GM19035 (cell line): Measurements from ENCODE around the gene STAC3.

Source experiments
- ATAC-seq: cut with Tn5 transposase; IDR thresholded peaks from one replicate; pipeline ENCODE4 v1.9.1; 2021; ENCODE audit not compliant: unreplicated experiment

Gene STAC3

DNA sequence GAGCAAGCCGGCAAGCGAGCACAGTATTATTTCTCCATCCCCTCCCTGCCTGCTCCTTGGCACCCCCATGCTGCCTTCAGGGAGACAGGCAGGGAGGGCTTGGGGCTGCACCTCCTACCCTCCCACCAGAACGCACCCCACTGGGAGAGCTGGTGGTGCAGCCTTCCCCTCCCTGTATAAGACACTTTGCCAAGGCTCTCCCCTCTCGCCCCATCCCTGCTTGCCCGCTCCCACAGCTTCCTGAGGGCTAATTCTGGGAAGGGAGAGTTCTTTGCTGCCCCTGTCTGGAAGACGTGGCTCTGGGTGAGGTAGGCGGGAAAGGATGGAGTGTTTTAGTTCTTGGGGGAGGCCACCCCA, 38.3 kb downstream of the STAC3 start:
- no peak for ATAC-seq

DNA sequence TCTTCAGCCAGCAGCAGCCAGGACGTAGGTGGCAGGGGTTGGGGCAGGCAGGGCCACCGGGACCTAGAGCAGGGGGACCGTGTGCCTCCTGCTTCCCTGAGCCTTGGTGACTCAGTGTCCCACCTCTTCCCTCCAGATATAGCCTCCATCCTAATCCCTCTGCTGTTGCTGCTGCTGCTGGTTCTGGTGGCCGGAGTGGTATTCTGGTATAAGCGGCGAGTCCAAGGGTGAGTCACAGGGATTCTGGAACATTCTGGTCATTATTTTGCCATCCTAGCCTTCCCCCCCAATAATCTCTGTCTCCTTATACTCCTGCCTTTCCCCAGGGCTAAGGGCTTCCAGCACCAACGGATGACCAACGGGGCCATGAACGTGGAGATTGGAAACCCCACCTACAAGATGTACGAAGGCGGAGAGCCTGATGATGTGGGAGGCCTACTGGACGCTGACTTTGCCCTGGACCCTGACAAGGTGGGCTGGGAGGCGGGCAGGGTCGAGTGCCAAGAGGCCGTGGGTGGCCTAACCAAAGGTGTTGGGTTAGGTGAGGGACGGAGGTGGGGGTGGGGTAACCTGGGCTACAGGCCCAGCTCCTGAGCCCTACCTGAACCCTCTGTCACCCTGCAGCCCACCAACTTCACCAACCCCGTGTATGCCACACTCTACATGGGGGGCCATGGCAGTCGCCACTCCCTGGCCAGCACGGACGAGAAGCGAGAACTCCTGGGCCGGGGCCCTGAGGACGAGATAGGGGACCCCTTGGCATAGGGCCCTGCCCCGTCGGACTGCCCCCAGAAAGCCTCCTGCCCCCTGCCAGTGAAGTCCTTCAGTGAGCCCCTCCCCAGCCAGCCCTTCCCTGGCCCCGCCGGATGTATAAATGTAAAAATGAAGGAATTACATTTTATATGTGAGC, 38.9 kb downstream of the STAC3 start:
- no peak for ATAC-seq

DNA sequence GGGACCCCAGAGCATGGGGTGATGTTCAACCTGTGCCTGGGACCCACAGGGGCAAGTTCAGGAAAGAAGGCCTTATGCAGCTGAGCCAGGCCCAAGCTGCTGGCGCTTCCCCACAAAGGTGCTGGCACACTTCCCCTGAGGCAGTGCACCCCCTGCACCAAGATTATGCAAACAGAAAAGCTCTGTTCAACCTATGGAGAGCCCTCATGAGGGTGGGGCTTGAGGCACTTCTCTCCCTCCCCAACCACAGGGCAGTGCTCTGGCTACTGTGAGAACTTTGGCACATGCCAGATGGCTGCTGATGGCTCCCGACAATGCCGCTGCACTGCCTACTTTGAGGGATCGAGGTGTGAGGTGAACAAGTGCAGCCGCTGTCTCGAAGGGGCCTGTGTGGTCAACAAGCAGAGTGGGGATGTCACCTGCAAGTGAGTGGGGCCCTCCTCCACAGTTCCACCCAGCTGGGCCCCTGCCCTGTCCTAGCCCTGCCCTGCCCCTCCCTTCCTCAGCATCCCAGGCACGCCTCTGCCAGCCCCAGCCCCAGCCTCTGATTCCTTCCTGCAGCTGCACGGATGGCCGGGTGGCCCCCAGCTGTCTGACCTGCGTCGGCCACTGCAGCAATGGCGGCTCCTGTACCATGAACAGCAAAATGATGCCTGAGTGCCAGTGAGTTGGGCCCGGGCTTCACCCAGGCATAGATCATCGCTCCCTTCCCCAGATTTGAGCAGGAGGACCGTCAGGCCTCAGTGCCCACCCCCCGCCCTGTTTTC, 39.9 kb downstream of the STAC3 start:
- ATAC-seq: no peak

DNA sequence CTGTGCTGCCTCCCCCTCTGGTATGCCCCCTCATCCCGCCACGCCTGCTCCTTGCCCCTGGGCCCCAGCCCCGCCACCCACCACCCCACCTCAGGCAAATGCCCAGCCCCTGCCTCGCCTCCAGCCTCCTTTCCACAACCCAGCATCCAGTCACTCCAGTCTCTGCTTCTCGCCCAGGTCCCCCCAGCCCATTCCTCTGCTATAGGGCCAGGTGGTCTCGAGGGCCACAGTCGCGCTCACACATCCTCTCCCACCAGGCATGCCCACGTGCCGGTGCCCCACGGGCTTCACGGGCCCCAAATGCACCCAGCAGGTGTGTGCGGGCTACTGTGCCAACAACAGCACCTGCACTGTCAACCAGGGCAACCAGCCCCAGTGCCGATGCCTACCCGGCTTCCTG, 40.5 kb downstream of the STAC3 start:
- no peak for ATAC-seq

DNA sequence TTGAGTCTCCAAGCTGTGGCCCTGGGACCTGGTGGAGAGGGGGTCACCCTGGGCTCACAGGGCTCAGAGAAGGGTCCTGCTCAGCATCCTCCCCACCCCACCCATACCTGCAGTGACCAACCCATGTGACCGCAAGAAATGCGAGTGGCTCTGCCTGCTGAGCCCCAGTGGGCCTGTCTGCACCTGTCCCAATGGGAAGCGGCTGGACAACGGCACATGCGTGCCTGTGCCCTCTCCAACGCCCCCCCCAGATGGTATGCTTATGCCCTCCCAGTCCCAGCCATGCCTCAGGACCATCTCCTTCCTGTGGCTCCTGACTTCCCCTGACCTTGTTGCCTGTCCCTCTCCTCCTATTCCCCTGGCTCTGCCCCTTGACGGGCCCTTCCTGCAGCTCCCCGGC, 41.1 kb downstream of the STAC3 start:
- ATAC-seq: no peak

DNA sequence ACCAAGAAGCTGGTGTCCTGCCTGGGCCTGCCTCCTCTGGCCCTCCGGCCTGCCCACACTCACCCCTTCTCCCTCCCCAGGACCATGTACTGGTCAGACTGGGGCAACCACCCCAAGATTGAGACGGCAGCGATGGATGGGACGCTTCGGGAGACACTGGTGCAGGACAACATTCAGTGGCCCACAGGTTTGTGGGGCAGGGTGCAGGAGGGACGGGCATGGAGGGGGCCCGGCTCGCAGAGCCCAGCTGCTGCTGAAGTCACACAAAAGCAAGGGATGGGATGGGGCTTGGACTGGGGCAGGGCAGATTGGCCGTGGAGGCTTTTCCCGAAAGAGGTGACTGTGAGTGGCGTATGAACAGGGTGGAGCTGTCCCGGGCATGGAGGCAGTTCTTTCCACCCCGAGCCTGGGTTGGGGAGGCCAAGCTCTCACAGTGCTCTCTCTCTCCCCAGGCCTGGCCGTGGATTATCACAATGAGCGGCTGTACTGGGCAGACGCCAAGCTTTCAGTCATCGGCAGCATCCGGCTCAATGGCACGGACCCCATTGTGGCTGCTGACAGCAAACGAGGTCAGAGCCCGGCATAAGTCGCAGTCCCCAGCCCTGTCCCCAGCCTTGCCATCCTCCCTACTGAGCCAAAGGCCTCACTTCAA, 42.2 kb downstream of the STAC3 start:
- ATAC-seq: no peak

DNA sequence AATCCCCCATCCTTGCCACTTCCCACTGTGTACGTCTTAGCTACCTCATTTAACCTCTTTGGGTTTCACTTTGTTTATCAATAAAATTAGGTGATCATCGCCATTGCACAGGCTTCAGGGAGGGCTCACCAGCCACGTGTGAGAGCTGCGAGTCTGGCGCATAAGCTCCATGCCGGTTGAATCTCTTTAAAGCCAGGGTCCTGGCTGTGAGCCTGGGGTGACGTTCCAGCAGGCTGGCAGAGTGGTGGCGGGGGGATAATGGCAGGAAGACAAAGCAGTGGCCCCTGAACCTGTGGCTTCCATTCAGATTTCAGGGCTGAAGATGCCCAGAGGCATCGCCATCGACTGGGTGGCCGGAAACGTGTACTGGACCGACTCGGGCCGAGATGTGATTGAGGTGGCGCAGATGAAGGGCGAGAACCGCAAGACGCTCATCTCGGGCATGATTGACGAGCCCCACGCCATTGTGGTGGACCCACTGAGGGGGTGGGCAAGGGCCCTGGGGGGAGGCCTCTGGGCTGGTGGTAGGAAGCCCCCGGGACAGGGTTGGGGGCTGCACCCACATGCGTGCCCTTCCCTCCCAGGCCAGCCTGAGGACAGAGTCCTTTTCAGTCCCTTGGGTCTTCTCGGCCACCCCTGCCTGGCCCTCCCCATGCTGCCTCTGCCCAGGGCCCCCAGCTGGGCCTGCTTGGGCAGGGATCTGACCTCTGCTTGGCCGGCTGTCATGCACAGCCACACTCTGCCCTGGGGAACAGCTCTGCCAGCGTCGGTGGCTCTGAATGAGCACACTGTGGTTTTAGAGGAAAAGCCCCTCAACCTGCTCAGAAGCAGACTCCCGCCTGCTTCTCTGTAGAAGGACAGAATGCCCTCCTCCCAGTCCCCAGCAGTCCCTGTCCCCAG, 43.0 kb downstream of the STAC3 start:
- no peak for ATAC-seq

DNA sequence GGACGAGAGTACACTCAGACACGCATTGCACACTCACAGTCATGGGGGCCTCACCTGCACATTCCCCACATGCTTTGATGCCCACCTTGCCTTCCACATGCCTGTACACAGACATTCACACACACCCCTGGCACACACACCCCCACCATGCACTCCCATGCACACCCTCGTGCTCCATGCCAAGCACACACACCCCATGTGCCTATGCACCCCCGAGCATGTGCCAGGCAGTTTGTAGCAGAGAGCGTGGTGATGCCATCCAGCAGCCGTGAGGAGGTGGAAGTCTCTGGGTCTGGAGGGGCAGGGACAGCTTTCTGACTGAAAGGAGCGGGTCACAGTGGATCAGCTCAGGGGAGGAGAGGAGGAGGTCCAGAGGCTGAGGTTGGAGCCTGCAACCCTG, 45.1 kb downstream of the STAC3 start:
- ATAC-seq: no peak

DNA sequence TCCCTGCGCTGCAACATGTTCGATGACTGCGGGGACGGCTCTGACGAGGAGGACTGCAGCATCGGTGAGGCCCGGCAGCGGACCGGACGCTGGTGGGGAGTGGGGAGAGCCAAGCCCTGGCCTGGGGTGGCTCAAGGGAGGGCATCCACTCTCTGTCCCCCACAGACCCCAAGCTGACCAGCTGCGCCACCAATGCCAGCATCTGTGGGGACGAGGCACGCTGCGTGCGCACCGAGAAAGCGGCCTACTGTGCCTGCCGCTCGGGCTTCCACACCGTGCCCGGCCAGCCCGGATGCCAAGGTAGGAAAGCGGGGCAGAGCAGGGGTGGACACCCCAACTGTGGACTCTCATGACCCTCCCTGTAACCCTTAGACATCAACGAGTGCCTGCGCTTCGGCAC, 45.8 kb downstream of the STAC3 start:
- no peak for ATAC-seq

DNA sequence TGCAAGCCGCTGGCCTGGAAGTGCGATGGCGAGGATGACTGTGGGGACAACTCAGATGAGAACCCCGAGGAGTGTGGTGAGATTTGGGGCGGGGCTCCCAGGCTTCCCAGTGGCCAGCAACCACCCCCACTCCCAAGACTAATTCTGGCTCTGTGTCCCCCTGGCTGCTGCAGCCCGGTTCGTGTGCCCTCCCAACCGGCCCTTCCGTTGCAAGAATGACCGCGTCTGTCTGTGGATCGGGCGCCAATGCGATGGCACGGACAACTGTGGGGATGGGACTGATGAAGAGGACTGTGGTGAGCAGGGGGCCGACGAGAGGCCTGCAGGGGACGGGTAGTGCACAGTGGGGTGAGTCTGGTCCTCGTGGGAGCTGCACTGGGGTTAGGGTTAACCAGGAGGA, 46.5 kb downstream of the STAC3 start:
- no peak for ATAC-seq

DNA sequence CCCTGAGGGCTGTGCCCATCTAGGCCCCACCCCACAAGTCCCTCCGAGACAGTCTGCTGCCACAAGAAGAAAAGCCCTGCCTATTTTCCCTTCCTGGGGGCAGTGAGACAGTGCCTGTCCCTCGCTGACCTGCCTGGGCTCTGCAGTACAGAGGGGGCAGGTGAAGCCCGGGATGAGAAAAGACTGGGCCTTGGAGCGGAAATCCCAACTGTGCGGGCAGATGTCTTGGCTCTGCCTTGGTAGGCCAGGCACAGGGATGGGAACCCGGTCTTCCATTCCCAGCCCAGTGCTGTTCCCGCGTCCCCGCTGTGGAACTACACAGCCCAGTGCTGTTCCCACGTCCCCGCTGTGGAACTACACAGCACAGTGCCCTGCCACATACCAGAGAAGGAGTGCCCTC, 47.2 kb downstream of the STAC3 start:
- no peak for ATAC-seq

DNA sequence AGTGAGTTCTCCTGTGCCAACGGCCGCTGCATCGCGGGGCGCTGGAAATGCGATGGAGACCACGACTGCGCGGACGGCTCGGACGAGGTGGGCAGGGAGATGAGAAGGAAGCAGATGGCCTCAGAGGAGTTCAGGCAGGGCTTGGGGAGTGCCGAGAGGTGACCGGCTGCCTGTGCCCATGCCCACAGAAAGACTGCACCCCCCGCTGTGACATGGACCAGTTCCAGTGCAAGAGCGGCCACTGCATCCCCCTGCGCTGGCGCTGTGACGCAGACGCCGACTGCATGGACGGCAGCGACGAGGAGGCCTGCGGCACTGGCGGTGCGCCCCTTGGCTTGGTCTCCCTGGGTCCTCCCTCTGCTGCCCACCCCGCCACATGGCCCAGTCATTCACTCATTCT, 47.8 kb downstream of the STAC3 start:
- ATAC-seq: no peak

DNA sequence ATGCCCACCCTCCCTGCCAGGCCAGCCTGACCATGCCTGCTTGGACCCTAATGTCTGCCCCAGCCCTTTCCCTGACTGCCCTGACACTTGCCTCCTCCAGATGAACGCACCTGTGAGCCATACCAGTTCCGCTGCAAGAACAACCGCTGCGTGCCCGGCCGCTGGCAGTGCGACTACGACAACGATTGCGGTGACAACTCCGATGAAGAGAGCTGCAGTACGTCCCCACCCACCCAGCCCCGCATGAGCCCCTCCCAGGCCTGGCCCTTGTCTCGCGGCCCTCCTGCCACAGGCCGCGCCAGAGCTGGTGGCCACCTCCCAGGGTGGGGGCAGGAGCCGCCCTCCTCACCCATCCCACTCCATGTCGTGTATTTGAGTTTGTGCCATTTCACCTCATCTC, 48.7 kb downstream of the STAC3 start:
- no peak for ATAC-seq

DNA sequence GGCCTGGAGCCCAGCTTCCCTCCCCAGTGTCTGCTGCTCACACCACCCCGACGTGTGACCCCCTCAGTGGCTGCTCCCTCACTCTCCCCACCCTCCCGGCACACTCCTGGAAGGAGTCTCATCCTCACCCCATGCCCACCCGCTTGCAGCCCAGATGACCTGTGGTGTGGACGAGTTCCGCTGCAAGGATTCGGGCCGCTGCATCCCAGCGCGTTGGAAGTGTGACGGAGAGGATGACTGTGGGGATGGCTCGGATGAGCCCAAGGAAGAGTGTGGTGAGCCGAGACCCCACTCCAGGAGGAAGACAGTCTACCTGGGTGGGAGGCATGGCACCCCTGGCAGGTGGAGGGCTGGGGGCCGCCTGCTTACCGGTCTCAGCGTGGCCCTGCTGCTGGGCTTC, 49.4 kb downstream of the STAC3 start:
- no peak for ATAC-seq

DNA sequence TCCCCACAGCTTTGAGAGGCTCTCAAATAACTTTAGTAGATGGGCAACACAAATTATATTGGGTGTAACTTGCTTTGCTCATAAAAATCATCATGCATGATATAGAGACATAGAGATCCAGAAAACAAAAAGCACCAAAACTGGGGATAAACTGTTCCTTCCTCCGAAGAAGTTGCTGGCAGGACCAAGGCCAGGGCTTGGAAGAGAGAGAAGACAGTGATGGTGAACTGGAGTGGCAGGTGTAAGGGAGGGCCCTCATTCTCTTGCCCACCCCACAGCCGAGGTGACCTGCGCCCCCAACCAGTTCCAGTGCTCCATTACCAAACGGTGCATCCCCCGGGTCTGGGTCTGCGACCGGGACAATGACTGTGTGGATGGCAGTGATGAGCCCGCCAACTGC, 49.8 kb downstream of the STAC3 start:
- no peak for ATAC-seq

DNA sequence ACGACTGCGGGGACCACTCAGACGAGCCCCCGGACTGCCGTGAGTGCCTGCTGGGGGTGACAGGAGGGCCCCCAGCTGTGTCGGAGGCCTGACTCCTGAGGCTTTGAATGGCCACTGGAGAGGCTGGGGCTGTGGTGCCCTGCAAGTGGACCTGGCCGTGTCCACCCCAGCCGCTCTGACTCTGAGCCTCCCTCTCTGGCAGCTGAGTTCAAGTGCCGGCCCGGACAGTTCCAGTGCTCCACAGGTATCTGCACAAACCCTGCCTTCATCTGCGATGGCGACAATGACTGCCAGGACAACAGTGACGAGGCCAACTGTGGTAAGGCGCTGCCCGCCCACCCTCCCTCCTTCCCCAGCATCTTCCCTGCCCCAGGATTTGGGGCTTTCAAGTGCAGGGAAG, 50.5 kb downstream of the STAC3 start:
- ATAC-seq: no peak

DNA sequence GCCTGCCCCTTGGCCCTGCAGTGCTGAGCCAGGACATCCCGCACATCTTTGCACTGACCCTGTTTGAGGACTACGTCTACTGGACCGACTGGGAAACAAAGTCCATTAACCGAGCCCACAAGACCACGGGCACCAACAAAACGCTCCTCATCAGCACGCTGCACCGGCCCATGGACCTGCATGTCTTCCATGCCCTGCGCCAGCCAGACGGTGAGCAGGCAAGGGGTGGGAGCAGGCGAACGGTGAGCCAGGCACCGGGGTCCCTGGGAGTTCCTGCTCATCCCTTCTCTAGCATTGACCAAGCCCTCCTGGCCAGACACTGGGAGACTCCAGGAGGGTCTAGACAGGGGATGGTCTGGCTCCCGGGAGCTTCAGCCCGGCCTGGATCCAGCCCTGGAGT, 51.8 kb downstream of the STAC3 start:
- ATAC-seq: no peak

DNA sequence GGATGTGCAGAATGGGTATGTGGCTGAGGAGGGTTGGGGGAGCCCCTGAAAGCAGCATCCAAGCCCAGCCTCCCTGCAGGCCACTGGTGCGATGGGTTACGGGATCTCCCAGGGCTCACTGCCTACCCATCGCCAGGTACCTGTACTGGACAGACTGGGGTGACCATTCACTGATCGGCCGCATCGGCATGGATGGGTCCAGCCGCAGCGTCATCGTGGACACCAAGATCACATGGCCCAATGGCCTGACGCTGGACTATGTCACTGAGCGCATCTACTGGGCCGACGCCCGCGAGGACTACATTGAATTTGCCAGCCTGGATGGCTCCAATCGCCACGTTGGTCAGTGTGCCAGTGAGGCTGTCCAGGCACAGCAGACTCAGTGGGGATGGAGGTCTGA, 52.7 kb downstream of the STAC3 start:
- no peak for ATAC-seq

DNA sequence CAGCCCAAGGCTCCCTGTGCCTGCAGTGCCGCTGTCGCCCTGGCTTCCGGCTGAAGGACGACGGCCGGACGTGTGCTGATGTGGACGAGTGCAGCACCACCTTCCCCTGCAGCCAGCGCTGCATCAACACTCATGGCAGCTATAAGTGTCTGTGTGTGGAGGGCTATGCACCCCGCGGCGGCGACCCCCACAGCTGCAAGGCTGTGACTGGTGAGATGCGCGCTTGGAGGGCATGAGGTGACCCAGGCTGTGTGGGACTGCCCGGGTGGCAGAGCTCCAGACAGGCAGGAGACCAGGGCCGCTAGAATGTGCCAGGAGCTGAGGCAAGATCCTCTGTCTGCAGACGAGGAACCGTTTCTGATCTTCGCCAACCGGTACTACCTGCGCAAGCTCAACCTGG, 54.0 kb downstream of the STAC3 start:
- no peak for ATAC-seq

DNA sequence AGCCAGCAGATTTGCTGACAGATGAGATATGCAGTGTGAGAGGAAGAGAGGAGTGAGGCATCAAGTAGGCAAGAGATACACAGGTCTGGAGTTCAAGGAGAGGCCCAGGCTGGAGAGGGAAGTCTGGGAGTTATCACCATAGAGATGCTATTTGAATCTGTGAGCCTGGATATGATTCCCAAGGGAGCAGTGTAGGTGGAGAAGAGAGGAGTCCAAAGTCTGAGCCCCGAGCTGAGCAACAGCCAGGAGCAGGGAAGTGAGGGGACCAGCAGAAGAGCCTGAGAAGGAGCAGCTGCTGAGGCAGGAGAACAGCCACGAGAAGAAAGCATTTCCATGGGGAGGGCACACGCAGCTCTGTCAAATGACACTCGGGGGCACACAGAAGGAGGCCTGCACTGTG, 54.5 kb downstream of the STAC3 start:
- ATAC-seq: no peak
